GM12892 (cell line): ENCODE measurements around the gene OGFOD3.

ENCODE experiments used
- DNase-seq: peaks from one replicate; pipeline ENCODE4 v3.0.0; 2011; ENCODE audit not compliant: insufficient read length
- FAIRE-seq: peaks from 2 replicates; lab custom pipeline; 2011; peaks lifted over from hg19 to GRCh38; lab: Jason Lieb, UNC
- POLR2A ChIP-seq: IDR thresholded peaks from 2 replicates; pipeline ENCODE4 v1.6.1; 2011; ENCODE audit warnings: low read depth, low read length, control low read depth
- POLR2AphosphoS5 ChIP-seq: IDR thresholded peaks from 2 replicates; pipeline ENCODE4 v1.6.1; 2011; ENCODE audit warnings: low read depth, low read length, control low read depth
- TAF1 ChIP-seq: IDR thresholded peaks from 2 replicates; pipeline ENCODE4 v1.6.1; 2011; ENCODE audit warnings: low read depth, mild to moderate bottlenecking, control low read depth, low read length, borderline replicate concordance

Gene OGFOD3

GRCh38 chr17:82358465-82359350, 59.7 kb downstream of the OGFOD3 start, which contains the start of gene TEX19:
TSS of gene TEX19 (plus strand) at chr17:82359247. CDS start at chr17:82362151, 2,904 bp downstream.
- no peak for TF ChIP-seq TAF1
- no peak for TF ChIP-seq POLR2AphosphoS5
- DNase-seq (no peak), FAIRE-seq (no peak)

- no peak for FAIRE-seq
- DNase-seq, result no peak
- no peak for TF ChIP-seq TAF1
- no peak for TF ChIP-seq POLR2AphosphoS5
- TF ChIP-seq POLR2A, result no peak
Measured at GRCh38 chr17:82357394-82357793, 61.0 kb downstream of the OGFOD3 start.

GRCh38 chr17:82356845-82357355, 61.5 kb downstream of the OGFOD3 start:
- no peak for DNase-seq
- FAIRE-seq, result no peak
- TF ChIP-seq POLR2A (no peak), TAF1 (no peak), POLR2AphosphoS5 (no peak)

- TF ChIP-seq POLR2A (no peak), POLR2AphosphoS5 (no peak), TAF1 (no peak)
- FAIRE-seq (no peak), DNase-seq (no peak)
Measured at GRCh38 chr17:82355770-82356427, 62.5 kb downstream of the OGFOD3 start.

- FAIRE-seq (no peak), DNase-seq (no peak)
- TF ChIP-seq POLR2A (no peak), POLR2AphosphoS5 (no peak), TAF1 (no peak)
Measured at GRCh38 chr17:82354804-82355308, 63.5 kb downstream of the OGFOD3 start.

- no peak for DNase-seq
- TF ChIP-seq TAF1, result no peak
- TF ChIP-seq POLR2A, result no peak
- no peak for TF ChIP-seq POLR2AphosphoS5
Measured at GRCh38 chr17:82353484-82353883, 64.9 kb downstream of the OGFOD3 start.

GRCh38 chr17:82351713-82352488, 66.5 kb downstream of the OGFOD3 start:
- TF ChIP-seq POLR2A, result no peak
- TF ChIP-seq POLR2AphosphoS5, result no peak
- DNase-seq (peak; percentile 83), FAIRE-seq (peak; percentile 82)

More at GRCh38 chr17:82353484-82353883, 64.9 kb downstream of the OGFOD3 start:
- FAIRE-seq, result no peak

- no peak for FAIRE-seq
- no peak for DNase-seq
- TF ChIP-seq POLR2AphosphoS5 (no peak), POLR2A (no peak), TAF1 (no peak)
Measured at GRCh38 chr17:82351254-82351712, 67.1 kb downstream of the OGFOD3 start.

GRCh38 chr17:82350182-82351030, 68.0 kb downstream of the OGFOD3 start:
- FAIRE-seq (no peak), DNase-seq (no peak)
- TF ChIP-seq POLR2A (no peak), POLR2AphosphoS5 (no peak), TAF1 (no peak)

GRCh38 chr17:82349287-82349701, 69.1 kb downstream of the OGFOD3 start:
- no peak for TF ChIP-seq POLR2A
- TF ChIP-seq TAF1, result no peak
- no peak for TF ChIP-seq POLR2AphosphoS5
- FAIRE-seq, result no peak
- DNase-seq, result no peak
